Measurements from ENCODE around the gene TEN1. TPM values are rescaled to one million over a fixed set of nuclear protein-coding genes. Genes with fewer than 3 reads are reported as not detected.

The TEN1 gene
- polyA plus RNA-seq, 6 donors from 2014 or later: 24.4 to 62.0 (median 31.3) TPM

DNA sequence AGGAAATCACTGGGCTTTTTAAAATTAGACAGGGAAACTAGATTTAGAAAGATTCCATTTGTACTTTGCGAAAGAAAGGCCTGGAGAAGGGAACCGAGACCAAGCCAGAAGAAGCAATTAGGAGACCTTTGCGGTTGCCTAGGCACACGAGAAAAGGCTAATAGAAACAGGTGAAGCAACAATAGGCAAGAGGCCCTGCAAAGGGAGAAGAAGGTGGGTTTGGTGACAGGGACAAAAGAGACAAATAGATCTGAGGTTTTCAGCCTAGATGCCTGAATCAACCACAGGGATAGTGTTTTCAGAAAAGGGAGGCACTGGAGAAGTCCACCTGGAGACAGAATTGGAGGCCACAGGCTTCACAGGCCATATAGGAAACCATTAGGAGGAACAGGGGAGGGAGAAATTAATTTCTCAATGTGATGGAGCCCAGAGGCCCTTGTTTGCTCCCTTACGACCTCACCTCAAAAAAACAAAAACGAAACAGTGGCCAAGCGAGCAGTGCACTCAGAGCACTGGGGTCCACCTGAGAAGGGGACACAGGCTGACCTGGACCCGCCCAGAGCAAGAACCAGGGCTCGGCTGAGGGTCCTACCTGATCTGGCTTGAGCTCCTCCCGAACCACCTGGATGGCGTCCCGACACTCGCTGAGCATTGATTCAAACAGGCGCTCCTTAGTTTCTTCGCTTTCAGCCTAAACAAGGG lies 70.9 kb downstream of the TEN1 start:
- H3K4me3 Mint-ChIP-seq: no peak overlapping the region
- peaks cover 26 to 32% of the 10 kb centered on the region in 2 donors for H3K36me3 Mint-ChIP-seq
- no peaks in the 10 kb centered on the region for H3K9me3 Mint-ChIP-seq
- ATAC-seq (ENCODE audit: low read depth in 2 of 2) (no peak), DNase-seq (no peak)
- H3K27ac Mint-ChIP-seq: peak overlapping the region in 1 of 6 donors; percentile 24
- no peaks in the 10 kb centered on the region for H3K27me3 Mint-ChIP-seq
- peaks cover 0 to 13% (median 9%) of the 10 kb centered on the region in 3 donors for H3K4me1 Mint-ChIP-seq

Other genes starting within 250 kb of the TEN1 start
- 10 to 100 TPM in 4 of 6 donors, 1 to 10 TPM in 2; 8.3 to 21.9 (median 14.6) TPM for gene GALK1, start 214.0 kb upstream of the TEN1 start, polyA plus RNA-seq (ENCODE audit: low read depth in 6 of 6)
- 10 to 100 TPM; 31.1 to 50.1 (median 37.7) TPM for gene UNK, start 194.4 kb upstream of the TEN1 start, polyA plus RNA-seq (ENCODE audit: low read depth in 6 of 6)
- gene UNC13D, start 134.8 kb upstream of the TEN1 start, polyA plus RNA-seq (ENCODE audit: low read depth in 6 of 6): 10 to 100 TPM; 11.5 to 31.5 (median 20.5) TPM
- 100 to 1,000 TPM in 2 of 6 donors, 10 to 100 TPM in 4; 73.4 to 134 (median 87.6) TPM for gene WBP2, start 123.9 kb upstream of the TEN1 start, polyA plus RNA-seq (ENCODE audit: low read depth in 6 of 6)
- gene TRIM47, start 100.7 kb upstream of the TEN1 start, polyA plus RNA-seq (ENCODE audit: low read depth in 6 of 6): 1 to 10 TPM in 3 of 6 donors, under 1 TPM in 2, not detected in 1; 0.97 to 2.2 (median 1.7) TPM
- gene TRIM65, start 82.3 kb upstream of the TEN1 start, polyA plus RNA-seq (ENCODE audit: low read depth in 6 of 6): 10 to 100 TPM; 15.4 to 33.0 (median 23.4) TPM
- gene MRPL38, start 74.4 kb upstream of the TEN1 start, polyA plus RNA-seq (ENCODE audit: low read depth in 6 of 6): 10 to 100 TPM; 47.3 to 68.8 (median 59.7) TPM
- gene FBF1, start 38.2 kb upstream of the TEN1 start, polyA plus RNA-seq (ENCODE audit: low read depth in 6 of 6): 1 to 10 TPM; 1.5 to 5.0 (median 2.9) TPM
- gene ACOX1, start 74 bp upstream of the TEN1 start, polyA plus RNA-seq (ENCODE audit: low read depth in 6 of 6): 10 to 100 TPM in 3 of 6 donors, 1 to 10 TPM in 3; 6.4 to 15.5 (median 10.6) TPM
- gene CDK3, start 21.6 kb downstream of the TEN1 start, polyA plus RNA-seq (ENCODE audit: low read depth in 6 of 6): 1 to 10 TPM in 1 of 6 donors, under 1 TPM in 3, not detected in 2; 0.66 to 5.9 (median 0.76) TPM
- not detected for gene EVPL, start 48.1 kb downstream of the TEN1 start, polyA plus RNA-seq (ENCODE audit: low read depth in 6 of 6)
- gene SRP68, start 93.3 kb downstream of the TEN1 start, polyA plus RNA-seq (ENCODE audit: low read depth in 6 of 6): 10 to 100 TPM; 31.4 to 68.1 (median 53.0) TPM
- gene GALR2, start 95.5 kb downstream of the TEN1 start, polyA plus RNA-seq (ENCODE audit: low read depth in 6 of 6): 1 to 10 TPM in 2 of 6 donors, under 1 TPM in 3, not detected in 1; 0.31 to 2.6 (median 0.72) TPM
- gene ZACN, start 99.9 kb downstream of the TEN1 start, polyA plus RNA-seq (ENCODE audit: low read depth in 6 of 6): 1 to 10 TPM in 2 of 6 donors, under 1 TPM in 2, not detected in 2; 0.70 to 1.6 (median 1.1) TPM
- gene EXOC7, start 124.5 kb downstream of the TEN1 start, polyA plus RNA-seq (ENCODE audit: low read depth in 6 of 6): 10 to 100 TPM; 40.8 to 64.9 (median 54.0) TPM
- not detected for gene FOXJ1, start 162.0 kb downstream of the TEN1 start, polyA plus RNA-seq (ENCODE audit: low read depth in 6 of 6)